BE2C (cell line): ENCODE data around the gene NEUROG1.
A peak's percentile ranks its signal among the peaks of the same experiment; 100 is the strongest.

ENCODE experiments used
- DNase-seq: peaks from one replicate; pipeline ENCODE4 v3.0.0-alpha.2; 2020
- H3K27me3 ChIP-seq: fragments of 250-450 bp; sonication (Bioruptor Pico); 2 replicates; pipeline ENCODE4 v1.5.1; 2020; ENCODE audit warnings: mild to moderate bottlenecking
- H3K36me3 ChIP-seq: fragments of 250-450 bp; sonication (Bioruptor Pico); 2 replicates; pipeline ENCODE4 v1.5.1; 2020; ENCODE audit warnings: mild to moderate bottlenecking
- H3K4me1 ChIP-seq: fragments of 250-450 bp; sonication (Bioruptor Pico); 2 replicates; pipeline ENCODE4 v1.5.1; 2020
- H3K4me3 ChIP-seq: 2 replicates; pipeline ENCODE4 v1.5.1; 2011; ENCODE audit warnings: low read depth, low read length
- H3K9me3 ChIP-seq: fragments of 250-450 bp; sonication (Bioruptor Pico); 2 replicates; pipeline ENCODE4 v1.5.1; 2020
- TF ChIP-seq, protein P1 (sequence below): IDR thresholded peaks from 2 replicates; pipeline ENCODE4 v1.5.1; 2012; ENCODE audit warnings: mild to moderate bottlenecking, low read depth, low read length

The NEUROG1 gene

DNA sequence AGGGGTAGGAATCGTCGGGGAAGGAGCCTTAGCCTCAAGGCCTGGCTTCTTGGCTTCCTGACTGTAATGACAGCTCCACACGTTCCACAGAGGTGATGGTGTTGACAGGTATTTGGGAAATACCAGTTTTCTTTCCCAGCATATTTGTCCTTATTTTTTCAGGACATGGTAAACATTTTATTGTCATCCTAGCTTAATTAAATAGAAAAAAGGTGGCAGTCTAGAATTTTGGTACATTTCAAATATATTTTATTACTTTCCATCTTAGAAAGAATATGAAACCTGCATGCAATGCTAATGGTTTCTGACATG is 34.6 kb upstream of the NEUROG1 start:
- no peaks in the 10 kb centered on the region for H3K27me3 ChIP-seq
- no peaks in the 10 kb centered on the region for H3K4me1 ChIP-seq
- no peak overlapping the region for H3K4me3 ChIP-seq
- no peaks in the 10 kb centered on the region for H3K36me3 ChIP-seq
- DNase-seq: no peak
- TF ChIP-seq, protein P1, sequence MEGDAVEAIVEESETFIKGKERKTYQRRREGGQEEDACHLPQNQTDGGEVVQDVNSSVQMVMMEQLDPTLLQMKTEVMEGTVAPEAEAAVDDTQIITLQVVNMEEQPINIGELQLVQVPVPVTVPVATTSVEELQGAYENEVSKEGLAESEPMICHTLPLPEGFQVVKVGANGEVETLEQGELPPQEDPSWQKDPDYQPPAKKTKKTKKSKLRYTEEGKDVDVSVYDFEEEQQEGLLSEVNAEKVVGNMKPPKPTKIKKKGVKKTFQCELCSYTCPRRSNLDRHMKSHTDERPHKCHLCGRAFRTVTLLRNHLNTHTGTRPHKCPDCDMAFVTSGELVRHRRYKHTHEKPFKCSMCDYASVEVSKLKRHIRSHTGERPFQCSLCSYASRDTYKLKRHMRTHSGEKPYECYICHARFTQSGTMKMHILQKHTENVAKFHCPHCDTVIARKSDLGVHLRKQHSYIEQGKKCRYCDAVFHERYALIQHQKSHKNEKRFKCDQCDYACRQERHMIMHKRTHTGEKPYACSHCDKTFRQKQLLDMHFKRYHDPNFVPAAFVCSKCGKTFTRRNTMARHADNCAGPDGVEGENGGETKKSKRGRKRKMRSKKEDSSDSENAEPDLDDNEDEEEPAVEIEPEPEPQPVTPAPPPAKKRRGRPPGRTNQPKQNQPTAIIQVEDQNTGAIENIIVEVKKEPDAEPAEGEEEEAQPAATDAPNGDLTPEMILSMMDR: no peak
- no peaks in the 10 kb centered on the region for H3K9me3 ChIP-seq

DNA sequence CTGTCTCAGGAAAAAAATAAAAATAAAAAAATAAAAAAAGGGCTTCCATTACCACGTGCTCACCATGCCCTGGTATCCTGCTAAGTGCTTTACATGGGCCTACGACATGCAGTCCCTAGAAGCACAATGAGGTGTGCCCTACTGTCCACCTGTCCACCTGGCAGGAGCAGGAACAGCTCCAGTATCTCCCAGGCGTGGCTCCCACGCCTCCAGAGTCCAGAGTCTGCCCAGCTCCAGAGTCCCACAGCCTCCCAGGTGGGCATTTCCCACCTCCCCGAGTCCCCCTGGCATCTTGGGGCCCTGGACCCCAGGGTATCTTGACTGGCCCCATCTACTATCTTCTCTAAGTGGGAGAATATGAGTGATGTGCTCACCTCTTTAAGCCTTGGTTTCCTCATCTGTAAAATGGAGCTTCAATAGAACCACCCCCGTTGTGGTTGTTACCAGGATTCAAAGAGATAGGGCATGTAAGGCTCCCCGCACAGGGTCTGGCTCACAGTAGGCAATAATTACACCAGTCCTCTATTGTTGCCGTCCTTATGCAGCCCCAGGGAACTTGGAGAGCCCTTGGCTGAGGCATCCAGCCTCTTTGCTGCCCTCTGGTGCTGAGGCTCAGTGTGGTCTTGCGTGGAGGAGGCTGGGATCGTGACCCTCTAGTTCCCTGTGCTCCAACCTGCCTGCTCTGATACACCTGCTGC is 34.1 kb upstream of the NEUROG1 start:
- no peaks in the 10 kb centered on the region for H3K9me3 ChIP-seq
- no peaks in the 10 kb centered on the region; the same call in 1 of the 2 replicates for H3K27me3 ChIP-seq
- TF ChIP-seq, protein P1: peak; percentile 73
- no peak overlapping the region for H3K4me3 ChIP-seq
- H3K36me3 ChIP-seq: no peaks in the 10 kb centered on the region
- no peaks in the 10 kb centered on the region for H3K4me1 ChIP-seq
- peak; percentile 59 for DNase-seq

DNA sequence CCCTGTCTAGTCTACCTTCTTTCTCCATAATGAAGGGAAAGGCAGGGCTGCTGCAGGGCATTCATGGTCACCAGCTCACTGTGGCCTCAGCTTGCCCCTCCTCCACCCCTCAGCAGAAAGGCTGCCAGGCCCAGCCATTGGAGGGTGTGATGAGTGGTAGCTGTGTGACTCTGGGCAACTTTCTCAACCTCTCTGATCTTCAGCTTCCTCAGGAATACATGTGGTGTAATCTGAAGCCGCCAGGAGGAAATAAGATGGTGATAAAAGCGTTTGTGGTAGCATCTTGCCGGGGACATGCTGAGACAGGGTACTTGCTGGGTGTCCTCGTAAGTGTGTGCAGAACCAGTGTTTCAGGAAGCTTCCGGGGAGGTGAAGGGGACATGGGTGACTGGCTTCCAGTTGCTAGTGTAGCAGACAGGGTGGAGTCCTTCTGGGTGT is 33.2 kb upstream of the NEUROG1 start:
- Histone ChIP-seq H3K36me3 (no peaks in the 10 kb centered on the region), H3K9me3 (no peaks in the 10 kb centered on the region), H3K4me3 (no peak overlapping the region), H3K4me1 (no peaks in the 10 kb centered on the region), H3K27me3 (no peaks in the 10 kb centered on the region; the same call in 1 of the 2 replicates)
- no peak for DNase-seq
- TF ChIP-seq, protein P1: no peak

DNA sequence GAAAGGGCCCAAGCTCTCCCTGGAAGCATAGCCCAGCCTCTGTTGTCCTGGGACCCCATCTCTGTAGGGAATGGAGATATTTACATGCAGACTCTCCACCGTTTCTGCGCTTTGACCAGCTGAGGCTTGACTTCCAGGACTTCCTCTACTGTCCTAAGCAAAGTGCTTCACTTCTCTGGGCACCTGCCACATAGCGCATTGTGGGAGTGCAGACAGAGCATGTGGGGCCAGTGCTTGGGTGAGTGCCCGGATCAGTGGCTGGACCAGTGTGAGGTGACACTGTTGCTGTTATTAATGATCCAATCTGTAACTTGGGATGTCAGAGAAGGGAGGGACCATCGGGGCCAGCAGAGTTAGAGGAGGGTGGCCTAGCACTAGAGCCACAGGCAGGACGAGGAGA is 32.5 kb upstream of the NEUROG1 start:
- Histone ChIP-seq H3K4me3 (no peak overlapping the region), H3K27me3 (no peaks in the 10 kb centered on the region; the same call in 1 of the 2 replicates), H3K36me3 (no peaks in the 10 kb centered on the region), H3K9me3 (no peaks in the 10 kb centered on the region), H3K4me1 (no peaks in the 10 kb centered on the region)
- no peak for DNase-seq
- TF ChIP-seq, protein P1: no peak

DNA sequence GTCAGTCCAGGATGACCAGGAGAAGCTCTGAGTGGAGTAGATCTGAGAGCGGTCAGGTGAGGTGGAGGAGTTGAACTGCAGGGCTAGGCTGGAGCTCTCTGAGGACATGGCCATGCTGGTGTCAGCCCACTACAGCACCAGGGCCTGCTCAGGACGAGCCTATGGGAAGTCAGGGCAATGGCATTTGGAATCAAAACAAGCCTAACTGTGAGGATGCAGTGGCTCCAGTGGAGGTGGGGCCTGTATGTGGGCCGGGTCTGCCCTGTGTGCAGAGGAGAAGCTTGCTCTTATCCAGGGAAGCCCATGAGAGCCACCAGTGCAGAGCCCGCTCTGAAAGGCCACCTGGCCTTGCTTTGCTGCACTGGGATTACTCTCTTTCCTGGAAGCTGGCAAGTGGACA is 31.9 kb upstream of the NEUROG1 start:
- Histone ChIP-seq H3K4me3 (no peak overlapping the region), H3K36me3 (no peaks in the 10 kb centered on the region), H3K9me3 (no peaks in the 10 kb centered on the region), H3K27me3 (no peaks in the 10 kb centered on the region; the same call in 1 of the 2 replicates), H3K4me1 (no peaks in the 10 kb centered on the region)
- no peak for DNase-seq
- TF ChIP-seq, protein P1: no peak
